ENCODE measurements around the gene THRA.
A peak's percentile ranks its signal among the peaks of the same experiment; 100 is the strongest.

Gene THRA

GRCh38 chr17:40023590-40024292, 39.0 kb upstream of the THRA start:
- peak overlapping the region; percentile 59 for H3K27ac ChIP-seq
- no peak for TF ChIP-seq CTCF (conservative IDR thresholded peaks at IDR 0.05)

- peak overlapping the region; percentile 33; the same call in 1 of the 2 replicates for H3K27ac ChIP-seq
These were observed 37.9 kb upstream of the THRA start for GRCh38 chr17:40024901-40025300.

GRCh38 chr17:40025559-40025958, 37.2 kb upstream of the THRA start:
- H3K27ac ChIP-seq = peak overlapping the region; percentile 33
- no peak for TF ChIP-seq CTCF (conservative IDR thresholded peaks at IDR 0.05)

More at GRCh38 chr17:40024901-40025300, 37.9 kb upstream of the THRA start:
- no peak for TF ChIP-seq CTCF (conservative IDR thresholded peaks at IDR 0.05)

GRCh38 chr17:40025991-40026815, 36.6 kb upstream of the THRA start:
- no peak for TF ChIP-seq CTCF (conservative IDR thresholded peaks at IDR 0.05)
- peak overlapping the region; percentile 33 for H3K27ac ChIP-seq

DNA sequence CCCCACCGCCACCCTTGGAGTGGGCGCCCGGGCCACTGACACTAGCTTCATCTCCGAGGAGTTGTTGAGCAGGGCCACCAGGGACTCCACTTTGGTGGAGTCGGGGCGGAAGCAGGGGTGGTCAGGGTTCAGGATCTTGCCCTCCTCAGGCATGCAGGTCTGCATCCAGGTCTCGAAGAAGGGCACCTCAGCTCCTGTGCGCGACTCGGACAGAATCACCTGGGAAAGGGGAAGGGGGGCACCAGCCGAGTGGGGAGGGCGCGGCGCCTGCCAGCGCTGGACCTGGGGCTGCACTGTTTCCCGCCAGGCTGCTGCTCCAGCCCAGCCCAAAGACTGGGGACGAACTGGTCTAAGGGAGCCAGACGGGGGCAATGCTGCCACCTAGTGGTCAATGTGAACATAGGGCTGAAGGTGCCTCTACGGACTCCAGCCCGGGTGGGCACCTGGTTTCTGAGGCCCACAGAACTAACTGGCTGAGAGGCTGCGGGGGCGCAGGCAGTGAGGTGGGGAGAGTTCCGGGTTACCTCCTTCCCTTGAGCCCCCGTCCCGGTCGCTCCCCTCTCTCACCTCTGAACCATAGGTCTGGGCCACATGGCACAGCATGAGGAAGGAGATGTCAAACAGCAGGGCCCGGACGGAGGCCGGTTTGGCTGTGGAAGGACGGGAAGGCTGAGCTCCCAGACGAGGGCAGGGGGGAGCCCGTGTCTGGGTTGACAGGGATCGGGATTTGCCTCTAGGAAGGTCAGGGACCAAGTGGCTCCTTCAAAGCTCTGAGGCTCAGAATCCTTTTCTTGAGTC, 35.8 kb upstream of the THRA start:
- peak; percentile 98 for TF ChIP-seq CTCF (conservative IDR thresholded peaks at IDR 0.05)
- H3K27ac ChIP-seq = peak overlapping the region; percentile 33; the same call in 1 of the 2 replicates

DNA sequence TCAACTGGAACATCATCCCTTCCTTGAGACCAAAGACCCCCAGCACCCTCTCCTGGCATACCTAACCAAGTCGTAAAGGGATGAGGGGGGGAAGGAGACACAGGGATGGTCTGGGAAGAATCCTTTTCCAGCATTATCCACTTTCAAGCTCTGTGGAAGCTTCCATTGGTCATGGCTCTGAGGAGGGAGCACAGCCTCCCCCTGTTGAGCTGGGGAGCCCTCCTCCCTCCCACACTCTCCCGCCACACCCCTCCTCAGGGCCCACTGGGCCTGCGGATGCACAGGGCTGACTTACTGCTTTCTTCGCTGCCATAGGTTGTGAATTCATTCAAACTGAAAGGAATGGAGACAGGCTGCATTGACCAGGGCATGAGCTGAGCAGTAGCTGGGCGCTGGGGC, 35.2 kb upstream of the THRA start:
- H3K27ac ChIP-seq = no peak overlapping the region
- no peak for TF ChIP-seq CTCF (conservative IDR thresholded peaks at IDR 0.05)

GRCh38 chr17:40028595-40028994, 34.2 kb upstream of the THRA start:
- no peak for TF ChIP-seq CTCF (conservative IDR thresholded peaks at IDR 0.05)
- no peak overlapping the region for H3K27ac ChIP-seq

Data from VCaP (cell line).